Measurements from ENCODE around the gene DCDC2C.

Gene DCDC2C

DNA sequence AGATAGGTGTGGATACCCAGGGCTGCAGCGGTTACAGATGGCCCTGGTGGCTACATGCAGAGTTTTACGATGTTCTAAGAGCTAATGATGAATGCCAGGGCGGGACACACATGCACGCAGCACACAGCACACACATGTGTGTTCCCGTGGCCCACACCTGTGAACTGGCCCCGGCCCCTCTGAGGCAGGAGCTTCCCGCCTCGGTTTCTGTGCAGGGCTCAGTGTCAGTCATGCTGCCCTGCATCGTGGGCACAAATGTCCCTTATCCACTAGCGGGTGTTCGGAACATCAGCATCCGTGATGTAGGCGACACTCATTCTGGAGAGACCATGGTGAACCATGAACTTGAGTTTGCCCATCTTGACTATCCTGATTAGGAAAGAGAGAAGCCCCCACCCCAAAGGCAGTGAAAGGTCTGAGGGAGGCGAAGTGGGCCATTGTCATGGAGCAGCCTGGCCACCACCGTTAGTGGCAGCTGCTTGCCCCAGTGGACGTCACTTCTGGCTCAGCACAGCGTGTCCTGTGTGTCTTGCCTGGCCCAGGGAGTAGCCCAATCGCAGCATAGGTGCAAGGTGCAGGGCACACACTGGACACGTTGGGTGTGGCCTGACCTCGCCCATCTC is 43.8 kb downstream of the DCDC2C start:
- DNase-seq, result no peak

DNA sequence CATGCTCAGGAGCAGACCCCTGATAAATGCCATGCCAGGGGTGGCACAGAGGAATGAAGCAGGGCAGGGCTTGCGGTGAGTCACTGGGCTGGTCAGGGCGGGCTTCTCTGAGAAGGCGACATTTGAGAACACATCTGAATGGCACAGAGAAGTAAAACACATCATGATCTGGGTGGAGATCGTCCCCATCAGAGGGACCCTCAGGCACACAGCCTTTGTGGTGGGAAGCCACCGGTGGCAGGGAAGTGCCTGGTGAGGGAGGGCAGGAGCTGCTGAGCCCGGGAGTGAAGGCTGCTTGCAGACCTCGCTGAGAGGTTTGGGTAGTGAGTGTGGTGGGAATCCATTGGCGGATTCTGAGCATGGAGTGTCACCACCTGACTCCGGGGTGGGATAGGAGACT is 44.5 kb downstream of the DCDC2C start:
- DNase-seq, result no peak

DNA sequence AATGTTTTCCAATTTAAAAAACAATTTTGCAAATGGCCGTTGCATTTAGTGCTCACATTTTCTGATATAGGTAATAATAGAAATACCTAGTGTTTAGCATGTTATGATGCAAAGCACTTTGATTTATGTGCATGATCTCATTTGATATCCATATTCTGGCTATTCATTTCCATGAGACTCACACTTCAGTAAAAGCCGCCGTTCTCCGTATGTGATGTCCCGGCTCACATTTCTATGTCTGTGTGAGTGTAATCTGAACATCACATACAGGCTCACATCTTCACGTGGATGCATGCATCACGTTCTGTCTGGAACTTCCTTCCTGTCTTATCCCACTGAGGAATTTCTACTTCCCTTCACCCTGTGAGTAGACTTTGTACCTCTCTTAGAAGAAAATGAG is 45.8 kb downstream of the DCDC2C start:
- no peak for DNase-seq

DNA sequence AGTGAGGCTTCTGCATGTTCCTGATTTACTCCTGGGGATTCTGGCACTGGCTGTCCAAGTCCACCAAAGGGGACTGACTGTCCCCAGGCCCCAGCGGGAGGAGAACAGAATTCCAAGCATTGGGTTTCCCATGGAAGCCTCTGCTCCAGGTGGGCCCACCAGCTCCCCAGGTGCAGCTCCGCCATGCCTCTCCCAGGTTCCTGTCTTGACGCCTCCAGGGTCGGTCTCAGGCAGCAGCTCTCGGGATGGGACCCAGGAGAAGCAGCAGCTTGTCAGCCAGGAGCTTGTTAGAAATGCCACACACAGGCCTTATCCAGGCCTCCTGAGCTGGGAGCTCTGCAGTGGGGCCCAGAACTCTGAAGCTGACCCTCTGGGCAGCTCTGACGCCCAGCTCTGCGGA is 47.9 kb downstream of the DCDC2C start:
- no peak for DNase-seq

DNA sequence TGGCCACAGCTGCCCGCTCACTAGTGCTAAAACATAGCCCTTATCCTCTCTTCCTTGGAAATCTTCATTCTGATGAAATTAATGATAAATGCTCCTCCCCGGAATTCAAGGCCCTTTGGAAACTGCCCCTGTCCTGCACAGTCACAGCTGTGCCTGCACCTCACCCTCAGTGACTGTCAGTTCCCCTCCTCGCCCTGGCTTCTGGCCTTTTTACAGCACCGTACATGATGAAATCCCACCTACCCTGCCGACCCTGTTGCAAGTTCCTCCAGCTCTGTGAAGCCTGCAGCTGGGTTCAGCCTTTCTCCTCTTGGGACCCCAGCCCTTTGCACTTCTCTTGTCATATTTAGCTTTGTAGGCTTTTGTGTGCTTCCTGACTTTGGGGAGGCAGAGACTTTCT is 48.4 kb downstream of the DCDC2C start:
- no peak for DNase-seq

DNA sequence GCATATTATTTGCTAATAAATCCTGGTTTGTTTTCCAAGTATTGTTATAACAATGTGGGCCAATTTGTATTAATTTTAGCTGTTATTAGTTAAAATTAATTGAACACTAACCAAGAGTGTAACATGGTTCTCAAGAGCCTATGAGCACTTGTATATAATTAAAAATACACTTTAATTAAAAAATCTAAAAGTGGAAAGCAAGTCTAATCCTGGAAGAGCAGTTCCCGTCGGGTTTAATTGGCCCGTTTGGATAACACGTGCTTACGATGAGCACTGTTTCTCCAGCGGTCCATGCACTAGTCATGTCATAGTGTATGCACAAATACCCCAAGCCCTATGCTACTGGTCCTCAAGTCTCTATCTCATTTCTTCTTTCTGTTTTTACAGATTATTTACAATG is 49.0 kb downstream of the DCDC2C start:
- no peak for DNase-seq

DNA sequence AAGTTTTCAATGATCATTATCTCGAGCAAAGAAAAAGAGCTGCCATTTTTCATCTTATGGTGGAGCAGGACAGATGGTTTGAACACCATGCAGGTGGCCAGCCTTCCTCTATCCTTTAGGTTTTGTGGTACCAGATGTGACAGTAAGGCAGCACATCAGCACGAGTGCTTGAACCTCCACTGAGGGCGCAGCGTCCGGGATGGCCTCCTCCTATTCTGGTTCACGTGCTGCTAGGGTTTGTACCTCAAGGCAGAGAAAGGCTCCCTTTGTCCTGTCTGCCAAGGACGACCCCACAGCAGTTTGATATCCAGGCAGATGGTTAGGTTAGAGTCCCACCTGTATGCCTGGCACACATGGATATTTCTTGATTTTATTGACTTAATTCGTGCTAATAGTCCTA is 50.2 kb downstream of the DCDC2C start:
- DNase-seq, result no peak

DNA sequence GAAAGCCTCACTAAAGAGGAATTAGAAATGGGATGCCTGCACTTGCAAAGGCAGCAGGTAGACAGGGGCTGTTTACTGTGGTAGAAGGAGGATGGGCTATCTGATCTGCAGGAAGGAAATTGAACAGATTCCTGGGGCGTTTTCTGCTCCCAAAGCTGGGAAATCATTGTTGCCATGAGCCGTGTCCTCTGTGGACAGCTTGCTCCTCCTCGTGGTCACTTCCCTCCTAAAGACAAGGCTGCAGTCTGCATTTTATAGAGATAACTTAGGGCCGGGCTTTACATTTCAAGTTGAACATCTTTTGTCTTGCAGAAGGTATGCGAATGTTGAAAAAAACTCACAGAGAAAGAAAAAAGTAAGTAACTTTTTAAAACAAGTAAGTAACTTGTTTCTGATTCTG is 50.9 kb downstream of the DCDC2C start:
- no peak for DNase-seq

DNA sequence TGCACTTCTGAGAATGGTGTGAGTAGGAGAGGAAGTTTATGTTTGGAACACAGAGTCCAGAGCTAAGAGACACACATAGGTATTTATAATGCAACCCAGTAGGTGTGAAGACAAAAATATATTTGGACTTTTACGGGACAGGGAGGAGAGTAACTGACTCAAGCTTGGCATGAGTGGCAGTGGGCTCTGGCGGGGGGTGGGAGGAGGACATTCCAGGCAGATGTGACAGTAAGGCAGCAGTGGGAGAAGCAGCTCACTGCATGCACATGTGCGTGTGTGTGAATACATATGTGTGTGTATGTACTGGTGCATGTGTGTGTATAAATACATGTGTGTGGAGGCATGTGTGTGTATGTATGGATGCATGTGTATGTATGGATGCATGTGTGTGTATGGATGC is 51.4 kb downstream of the DCDC2C start:
- DNase-seq, result no peak

DNA sequence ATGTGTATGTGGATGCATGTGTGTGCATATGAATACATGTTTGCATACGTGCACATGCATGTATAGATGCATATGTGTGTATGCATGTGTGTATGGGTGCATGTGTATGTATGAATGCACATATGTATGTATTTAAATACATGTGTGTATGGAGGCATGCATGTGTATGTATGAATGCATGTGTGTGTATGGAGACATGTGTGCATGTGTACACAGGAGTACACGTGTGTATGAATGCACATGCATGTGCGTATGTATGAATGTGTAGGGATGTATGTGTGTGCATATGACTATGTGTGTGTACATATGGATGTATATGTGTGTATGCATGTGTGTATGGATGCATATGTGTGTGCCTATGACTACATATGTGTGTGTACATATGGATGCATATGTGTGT is 51.9 kb downstream of the DCDC2C start:
- no peak for DNase-seq

DNA sequence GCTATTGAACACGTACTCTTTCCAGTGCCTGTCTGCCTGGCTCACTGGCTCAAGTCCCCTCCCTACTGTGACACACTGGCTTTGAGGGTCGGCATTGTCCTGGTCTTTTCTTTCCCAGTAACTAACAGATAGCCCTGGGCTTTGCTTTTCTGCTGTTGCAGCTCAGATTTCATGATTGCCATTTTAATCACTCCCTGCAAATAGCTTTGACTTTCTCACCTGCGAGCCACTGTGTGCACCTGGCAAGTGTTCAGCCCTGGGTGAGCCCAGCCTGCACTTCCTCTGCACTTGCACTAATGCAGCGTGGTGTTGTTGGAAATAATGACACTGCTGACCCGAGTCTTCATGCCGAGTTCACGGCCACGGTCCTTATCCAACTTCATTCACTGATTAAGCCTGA is 52.9 kb downstream of the DCDC2C start:
- DNase-seq, result no peak

DNA sequence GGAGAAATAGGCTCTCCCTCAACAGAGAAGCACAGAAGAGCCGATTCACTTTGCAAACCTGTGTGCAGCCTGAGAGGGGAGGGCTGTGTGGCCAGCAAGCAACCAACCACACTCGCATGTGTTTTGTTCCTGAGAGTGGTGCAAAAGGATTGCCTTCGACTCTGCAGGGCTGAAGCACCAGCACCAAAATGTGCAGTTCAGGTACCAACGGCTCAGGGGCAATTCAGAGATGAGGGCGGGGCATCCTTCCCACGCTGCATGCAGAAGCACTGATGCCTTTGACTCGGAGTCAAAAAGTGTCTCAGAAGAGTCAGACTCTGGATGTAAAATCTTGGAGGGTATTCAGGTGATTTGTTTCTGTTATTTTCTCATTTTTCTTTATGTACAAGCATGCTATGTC is 55.5 kb downstream of the DCDC2C start:
- DNase-seq, result no peak

DNA sequence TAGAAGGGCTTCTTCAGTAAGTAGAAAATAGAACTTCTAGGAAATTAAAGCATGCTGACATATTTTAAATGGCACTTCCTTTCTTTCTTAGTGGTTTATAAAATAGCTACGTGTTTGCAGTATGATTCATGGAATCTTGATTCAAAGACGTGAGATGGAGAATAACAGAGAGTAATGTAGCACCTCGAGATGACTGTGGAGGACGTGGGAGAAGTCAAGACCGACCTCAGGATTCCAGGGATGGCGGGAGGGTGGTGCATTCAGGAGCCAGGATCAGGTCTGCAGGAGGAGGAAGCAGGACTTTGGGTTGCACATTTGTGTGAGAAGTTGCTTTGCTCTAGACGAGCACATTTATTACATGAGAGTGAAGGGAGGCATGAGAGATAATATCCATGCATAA is 56.0 kb downstream of the DCDC2C start:
- no peak for DNase-seq

DNA sequence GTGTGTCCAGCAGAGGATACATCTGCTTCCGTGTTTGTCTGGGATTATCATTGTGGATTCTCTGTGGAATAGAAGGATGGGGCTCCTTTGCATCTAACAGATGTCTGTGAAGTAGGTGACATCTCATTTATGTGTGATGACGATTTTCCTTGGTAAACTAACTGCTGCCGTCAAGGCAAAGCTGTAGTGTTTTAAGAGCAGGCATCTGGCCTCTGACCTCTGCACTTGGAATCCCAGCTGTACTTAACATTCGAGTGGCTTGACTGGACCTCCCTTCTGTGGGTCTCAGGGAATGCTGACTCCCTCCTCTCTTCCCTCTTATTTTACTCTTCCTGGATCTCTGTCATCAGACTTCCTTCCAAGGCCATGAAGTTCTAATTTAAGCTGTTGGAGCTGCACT is 56.4 kb downstream of the DCDC2C start:
- no peak for DNase-seq

DNA sequence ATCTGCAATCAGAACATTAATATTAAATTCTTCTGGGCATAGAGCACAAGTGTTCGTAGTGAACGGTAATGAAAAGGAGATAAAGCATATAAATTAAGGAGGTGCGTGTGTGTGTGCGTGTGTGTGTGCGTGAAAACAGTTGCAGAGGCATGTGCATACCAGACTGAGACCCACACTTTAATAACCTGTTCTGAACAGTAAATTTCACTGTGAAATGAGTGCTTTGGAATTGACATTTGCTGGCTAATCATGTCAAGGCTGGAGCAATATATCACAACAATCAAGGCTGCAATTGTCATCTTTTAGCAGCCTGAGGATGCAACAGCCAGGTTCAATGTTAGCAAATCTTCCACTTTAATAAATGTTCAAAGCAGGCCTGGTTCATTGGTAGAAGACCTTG is 57.9 kb downstream of the DCDC2C start:
- DNase-seq, result no peak

DNA sequence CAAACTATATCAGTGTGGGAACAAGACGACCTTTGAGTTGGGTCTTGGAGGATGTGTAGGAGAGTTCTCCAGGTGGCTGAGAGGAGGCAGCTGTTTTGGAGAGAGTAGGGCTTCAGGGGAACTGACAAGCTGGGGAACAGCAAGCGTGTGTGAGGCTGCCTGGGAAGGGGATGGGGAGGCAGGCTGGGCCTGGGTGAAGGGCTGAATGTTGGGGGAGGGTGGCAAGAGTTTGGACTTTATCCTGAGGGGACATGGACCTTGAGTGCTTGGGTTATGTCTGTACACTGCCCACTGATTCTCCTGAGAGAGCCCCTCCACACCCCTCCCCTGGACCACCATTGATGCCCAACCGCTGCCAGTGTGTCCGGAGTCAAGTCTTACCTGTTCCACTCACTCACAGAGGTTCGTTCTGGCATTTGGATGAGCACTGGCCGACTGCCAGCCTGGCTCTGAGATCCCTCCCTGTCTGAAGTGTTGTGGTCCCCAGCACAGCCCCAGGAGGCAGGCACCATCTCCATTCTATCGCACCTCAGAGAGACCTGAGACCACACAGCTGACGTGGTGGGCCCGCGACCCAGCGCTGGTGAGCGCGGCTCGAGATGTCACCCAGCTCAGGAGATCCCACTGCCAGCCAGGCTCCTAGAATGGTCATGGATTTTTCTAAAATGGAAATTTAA is 59.5 kb downstream of the DCDC2C start:
- DNase-seq, result no peak

DNA sequence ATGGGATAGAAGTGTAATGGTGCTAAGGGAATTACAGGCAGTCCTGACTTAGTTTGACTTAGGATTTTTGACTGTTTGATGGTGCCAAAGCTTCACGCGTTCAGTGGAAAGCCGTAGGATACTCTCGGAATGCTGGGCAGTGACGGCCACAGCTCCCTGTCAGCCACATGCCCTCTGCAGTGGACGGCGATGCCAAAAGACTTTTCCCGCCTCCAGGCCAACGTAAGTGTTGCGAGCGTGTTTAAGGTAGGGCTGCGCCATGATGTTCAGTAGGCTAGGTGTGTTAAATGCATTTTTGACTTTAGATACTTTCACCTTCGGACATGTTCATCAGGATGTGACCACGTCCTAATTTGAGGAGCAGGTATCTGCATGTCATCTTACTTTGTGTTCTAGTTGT is 63.4 kb downstream of the DCDC2C start:
- DNase-seq, result no peak

DNA sequence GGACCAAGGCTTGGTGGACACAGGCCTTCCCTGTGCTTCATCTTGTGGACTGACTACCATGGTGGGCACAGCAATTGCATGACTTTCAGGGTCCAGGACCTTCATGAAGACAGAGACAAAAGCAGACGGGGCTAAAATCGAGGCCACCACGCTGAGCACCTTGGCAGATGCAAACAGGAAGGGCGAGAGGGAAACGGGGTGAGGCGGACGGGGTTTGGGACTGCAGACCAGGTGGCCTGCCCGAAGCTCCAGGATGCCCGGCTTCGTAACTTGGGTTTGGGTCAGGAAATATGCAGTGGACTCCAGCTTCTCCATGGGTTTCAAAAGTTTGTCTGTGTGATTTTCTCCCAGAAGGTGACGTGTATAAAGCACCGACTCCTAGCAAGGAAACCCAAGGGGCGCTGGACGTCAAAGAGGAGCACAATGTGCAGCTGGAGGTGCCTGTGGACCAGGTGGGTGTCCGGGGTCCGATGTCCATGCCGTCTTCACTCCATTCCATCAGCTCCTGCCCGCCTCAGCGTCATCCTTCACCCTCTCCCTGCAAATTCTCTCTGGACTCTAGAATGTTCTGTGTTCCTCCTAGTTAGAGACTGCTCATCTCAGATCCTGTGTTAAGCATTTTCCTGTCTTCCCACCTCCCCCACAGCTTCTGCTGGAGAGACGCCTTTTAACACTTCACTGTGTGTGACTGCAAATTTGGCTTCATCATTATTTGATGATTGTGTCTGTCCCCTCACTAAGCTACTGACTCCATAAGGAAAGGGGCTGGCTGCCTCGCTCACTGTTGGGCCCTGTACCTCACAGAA is 65.8 kb downstream of the DCDC2C start:
- no peak for DNase-seq

DNA sequence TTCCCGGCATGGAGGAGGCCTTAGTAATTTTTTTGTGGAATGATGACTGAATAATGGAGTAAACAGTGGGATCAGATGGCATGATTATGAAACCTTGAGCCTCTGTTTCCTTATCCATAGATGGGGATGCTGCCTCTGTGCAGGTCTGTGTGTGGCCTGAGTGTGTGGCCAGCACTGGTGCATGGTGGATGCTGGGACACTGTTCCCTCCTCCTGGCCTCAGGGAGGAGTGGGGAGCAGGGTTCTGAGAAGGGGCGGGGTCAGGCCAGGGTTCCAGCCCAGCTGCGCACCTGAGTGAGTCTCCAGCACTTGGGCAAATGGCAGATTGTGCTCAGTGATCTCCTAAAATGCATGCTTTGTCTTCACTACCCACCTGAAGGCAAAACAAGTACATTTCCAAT is 66.4 kb downstream of the DCDC2C start:
- DNase-seq, result no peak

DNA sequence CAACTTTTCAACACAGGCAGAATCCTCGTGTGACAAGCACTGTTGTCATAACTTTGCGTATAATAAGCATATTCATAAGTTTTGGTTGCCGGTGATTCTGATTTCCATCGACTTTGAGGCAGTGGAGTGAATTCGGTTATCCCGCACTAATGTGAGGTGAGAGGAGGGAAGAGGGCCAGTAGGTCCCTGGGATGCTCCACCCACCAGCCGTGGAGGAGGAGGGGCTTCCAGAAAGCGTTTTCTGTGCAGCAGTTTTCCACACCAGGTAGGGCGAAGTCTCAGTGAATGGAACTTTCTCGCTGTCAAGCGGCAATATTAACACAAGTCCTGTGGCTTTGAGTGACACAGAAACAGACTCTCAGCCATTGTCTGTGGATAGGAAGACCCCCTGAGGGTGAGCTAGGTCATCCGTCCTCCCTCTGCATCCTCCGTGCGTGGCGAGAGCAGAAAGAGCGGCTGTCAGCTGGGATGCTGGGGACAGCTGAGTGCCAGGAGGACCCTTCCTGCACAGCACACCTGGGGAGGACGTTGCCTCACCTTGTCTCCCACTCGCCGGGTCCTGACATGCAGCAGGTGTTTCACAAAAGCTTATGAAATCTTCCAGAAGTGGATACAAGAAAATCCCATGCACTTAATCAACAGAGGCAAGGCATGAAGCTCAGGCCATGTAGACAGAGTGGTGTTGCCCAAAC is 67.5 kb downstream of the DCDC2C start:
- DNase-seq, result no peak

DNA sequence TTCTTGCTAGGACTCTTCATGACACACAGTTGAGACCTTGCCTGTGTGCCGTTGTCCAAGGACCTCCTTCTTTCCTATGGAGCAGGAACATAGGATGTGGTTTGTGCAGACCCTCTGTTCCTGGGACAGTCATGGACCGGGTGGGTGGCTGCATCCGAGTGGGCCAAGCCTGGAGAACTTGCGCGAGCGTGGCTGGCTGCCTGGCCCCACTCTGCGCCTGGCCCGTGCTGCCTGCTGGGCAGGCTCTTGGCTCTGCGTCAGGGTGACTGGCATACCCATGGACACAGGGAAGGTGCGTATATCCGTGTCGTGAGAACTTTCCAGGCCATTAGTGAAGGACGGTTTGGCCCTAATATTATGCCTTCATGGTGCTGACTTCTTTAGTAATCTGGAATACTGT is 68.2 kb downstream of the DCDC2C start:
- no peak for DNase-seq

DNA sequence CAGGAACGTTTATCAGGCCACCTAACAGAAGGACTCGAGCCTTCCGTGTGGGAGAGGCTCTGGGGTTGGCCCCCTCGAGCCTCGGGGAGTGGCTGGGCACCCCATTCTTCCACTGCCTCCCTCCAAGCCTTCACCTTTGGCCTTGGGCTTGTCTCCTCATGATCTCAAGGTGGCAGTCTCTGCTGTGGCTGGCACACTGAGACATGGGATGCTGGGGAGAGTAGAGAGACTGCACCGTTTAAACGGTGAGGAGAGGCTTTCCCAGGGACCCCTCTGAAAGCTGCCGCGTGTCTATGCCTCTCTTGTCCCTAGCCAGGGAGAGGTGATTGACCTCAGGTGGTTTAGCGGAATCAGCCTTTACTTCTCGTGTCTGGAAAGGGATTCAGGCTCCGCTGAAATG is 71.0 kb downstream of the DCDC2C start:
- no peak for DNase-seq

DNA sequence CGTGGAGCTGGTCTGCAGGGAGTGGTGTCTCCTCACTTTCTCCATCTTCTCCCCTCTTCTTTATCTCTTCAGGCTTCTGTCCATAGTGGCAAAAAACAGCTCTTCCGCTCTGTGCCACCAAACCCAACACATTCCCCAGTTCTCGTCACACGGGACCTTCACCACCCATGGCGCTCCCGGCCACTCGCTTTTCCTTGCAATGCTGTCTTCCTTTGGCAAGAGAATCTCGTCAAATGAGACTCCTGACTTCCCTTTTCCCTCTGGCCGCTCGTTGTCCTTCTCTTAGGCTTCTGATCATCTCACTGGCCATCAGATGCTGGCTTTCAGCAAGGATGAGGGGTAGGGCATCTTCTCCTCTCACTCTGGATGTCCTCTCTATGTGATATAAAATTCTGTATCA is 72.9 kb downstream of the DCDC2C start:
- DNase-seq, result no peak

DNA sequence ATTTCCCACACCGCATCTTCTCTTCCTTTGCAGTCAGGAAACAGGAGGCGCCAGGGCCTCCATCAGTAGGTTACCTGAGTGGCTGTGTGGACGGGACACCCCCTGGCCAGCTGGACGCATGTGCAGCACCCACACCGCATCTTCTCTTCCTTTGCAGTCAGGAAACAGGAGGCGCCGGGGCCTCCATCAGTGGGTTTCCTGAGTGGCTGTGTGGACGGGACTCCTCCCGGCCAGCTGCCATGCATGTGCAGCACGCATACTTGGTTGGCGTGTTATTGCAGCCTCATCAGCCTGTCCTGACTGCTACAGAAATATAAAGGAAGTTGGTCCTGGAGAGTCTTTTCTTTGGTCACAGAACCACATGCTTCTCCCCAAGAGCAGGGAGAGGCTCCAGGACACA is 74.6 kb downstream of the DCDC2C start:
- DNase-seq, result no peak
